HS-5 (cell line): ENCODE results near the gene PCNX3.

ENCODE experiments used
- DNase-seq: peaks from one replicate; pipeline ENCODE4 v3.0.0-alpha.2; 2012; ENCODE audit warnings: low read depth

Gene PCNX3

DNA sequence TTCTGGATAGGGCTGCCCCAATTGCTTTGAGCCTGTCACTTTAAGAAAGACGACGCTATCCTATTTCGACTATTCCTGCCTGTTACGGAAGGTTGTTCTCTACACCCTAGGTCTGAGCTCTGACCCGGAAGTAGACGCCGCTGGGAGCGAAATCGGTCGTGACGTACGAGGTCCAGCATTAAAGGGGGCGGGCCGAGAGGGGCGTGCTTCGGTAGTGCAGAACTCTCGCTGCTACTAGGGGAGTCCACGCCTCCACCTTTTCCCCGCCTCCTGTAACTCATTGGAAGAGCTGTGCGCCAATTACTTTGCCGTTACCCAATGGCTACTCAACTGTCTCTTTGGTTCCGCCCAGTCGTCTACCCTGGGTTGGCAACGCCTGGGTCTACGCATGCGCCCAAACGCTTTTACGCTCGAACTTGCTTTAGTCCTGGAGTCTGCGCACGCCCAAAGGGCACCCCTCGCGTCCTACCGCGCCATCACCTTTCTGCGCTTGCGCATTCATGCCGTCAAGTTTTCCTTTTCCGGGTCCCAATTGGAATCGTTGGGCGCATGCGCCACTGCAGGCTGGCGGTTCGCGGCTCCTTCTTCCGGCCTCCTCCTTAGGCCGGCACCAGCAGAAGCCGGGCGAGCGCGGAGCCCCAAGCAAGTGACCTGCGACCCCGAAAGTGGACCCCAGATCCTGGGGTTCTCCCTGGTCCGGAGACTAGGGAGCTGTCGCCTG, at the start of gene PCNX3:
Gene PCNX3 (plus strand): TSS at position 548 of the 721 bp plus-strand sequence. CDS start 536 bp downstream, outside the sequence.
- peak; percentile 100 for DNase-seq

DNA sequence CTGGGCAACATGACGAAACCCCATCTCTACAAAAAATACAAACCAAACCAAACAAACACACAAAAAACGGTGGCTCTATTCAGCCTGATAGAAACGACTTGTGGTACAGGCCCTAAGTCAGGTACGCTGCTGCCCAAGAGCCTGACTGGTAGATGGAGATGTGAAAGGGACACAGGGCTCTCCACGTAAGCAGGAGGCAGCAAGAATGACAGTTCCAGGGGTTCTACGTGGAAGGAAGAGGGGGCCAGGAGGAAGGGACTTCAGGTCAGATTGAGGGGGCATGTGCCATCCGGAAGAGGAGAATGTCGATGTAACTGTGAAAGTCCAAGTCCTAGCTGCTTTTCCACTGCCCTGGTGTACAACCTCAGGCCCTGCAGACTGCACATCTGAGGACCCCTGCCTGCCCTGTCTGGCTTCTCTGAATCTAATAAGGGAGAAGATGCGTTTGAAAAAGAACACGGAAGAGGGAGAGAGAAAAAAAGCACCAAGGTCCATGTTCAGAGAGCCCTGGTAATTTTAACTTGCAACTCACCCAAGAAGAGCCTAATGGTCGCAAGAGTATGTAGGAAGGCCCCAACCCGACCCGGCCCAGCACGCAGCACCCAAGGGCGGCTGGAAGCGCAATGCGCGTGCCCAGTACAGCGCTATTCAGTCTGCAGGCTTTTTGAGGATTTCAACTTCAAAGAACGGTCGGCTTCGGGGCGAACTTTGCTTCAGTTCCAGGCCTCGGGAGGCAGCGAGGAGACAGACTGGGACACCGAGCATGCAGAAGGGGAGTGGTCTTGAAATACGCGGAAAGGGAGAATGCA, 46.2 kb upstream of the PCNX3 start:
- DNase-seq, result no peak

DNA sequence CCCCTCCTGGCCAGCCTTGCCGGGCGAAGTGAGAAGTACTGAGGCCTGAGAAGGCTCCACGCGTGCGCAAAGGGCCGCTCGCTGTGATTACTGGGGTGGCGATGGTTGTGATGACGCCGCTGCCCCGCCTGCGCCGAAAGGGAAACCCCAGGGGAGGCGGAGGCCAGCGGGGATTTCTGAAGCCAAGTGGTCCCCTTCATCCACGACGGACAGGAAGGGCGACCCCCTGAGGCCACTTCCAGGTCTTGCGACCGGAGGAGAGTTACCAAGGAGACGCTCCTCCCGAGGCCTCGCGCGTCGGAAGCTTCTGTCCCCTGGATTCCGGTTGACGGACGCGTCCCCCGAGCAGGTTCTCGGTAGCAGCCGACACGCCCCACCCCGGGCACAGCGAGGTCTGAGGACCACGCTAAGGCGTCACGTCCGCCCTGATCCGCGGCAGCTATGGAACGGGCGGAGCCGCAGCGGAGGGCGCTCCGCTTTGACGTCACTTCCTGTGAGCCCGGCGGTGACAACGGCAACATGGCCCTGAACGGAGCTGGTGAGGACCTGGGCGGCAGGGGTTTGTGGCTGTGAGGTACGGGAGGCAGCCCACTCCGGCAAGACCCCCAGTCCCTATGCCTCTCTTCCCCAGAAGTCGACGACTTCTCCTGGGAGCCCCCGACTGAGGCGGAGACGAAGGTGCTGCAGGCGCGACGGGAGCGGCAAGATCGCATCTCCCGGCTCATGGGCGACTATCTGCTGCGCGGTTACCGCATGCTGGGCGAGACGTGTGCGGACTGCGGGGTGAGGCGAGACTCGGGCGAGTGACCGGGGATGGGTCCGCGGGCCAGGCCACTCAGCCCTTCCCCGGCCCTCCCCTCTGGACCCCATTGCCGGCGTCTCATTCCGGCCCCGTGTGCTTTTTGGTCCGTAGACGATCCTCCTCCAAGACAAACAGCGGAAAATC, 45.3 kb upstream of the PCNX3 start, which contains the start of gene ZNRD2:
Gene ZNRD2 (plus strand): TSS at position 505 of the 946 bp plus-strand sequence. CDS start 15 bp downstream, at position 520.
- DNase-seq, result peak; percentile 97

DNA sequence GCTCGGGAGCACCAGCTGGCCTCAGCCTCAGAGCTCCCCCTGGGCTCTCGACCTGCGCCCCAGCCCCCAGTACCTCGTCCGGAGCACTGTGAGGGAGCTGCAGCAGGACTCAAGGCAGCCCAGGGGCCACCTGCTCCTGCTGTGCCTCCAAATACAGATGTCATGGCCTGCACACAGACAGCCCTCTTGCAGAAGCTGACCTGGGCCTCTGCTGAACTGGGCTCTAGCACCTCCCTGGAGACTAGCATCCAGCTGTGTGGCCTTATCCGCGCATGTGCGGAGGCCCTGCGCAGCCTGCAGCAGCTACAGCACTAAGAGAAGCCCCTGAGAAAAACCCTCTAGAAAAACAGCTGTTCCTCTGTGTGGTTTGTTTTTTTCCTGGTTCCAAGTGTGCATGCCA, 44.2 kb upstream of the PCNX3 start:
- no peak for DNase-seq

DNA sequence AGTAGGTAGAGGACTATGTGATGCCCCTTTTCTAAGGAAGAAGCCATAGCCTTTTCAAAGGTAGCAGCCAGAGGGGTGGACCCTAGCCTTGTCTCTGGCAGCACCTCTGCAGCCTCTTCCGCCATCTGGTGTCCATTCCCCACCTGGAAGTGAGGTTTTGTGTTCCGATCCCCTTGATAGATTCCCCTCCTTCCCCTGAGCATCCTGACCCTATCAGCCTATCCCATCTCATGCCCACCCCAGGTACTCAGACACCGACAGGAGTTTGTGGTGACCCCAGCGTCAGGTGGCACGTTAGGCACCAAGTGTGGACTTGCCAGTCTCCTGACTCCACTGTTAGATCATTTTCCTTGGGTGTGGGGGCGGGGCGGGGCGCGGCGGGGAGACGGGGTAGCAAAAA, 43.6 kb upstream of the PCNX3 start:
- no peak for DNase-seq

DNA sequence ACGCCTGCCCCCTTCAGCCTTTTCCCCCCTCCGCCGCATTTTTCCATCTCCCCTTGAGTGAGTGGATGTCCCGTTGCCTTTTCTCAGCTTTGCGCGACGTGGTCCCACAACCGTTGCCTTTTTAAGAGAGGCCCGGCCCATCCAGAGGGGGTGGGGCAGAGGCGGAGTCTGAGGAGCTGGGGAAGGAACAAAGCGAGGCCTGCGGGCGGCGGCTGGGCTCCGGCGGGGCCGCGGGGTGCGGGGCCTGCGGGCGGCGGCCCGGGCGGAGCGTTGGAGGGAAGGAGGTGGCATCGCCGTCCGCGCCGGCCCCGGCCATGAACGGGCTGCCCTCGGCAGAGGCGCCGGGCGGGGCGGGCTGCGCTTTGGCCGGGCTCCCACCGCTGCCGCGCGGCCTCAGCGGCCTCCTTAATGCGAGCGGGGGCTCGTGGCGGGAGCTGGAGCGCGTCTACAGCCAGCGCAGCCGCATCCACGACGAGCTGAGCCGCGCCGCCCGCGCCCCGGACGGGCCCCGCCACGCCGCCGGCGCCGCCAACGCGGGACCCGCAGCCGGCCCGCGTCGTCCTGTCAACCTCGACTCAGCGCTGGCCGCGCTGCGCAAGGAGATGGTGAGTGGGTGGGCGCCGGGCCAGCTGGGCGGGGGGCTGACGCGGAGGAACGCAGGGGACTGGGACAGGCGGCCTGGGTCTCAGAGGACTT, 43.1 kb upstream of the PCNX3 start, which contains the start of gene FAM89B:
Gene FAM89B (plus strand): TSS at position 183 of the 696 bp plus-strand sequence. CDS start 132 bp downstream, at position 315.
- DNase-seq, result no peak

DNA sequence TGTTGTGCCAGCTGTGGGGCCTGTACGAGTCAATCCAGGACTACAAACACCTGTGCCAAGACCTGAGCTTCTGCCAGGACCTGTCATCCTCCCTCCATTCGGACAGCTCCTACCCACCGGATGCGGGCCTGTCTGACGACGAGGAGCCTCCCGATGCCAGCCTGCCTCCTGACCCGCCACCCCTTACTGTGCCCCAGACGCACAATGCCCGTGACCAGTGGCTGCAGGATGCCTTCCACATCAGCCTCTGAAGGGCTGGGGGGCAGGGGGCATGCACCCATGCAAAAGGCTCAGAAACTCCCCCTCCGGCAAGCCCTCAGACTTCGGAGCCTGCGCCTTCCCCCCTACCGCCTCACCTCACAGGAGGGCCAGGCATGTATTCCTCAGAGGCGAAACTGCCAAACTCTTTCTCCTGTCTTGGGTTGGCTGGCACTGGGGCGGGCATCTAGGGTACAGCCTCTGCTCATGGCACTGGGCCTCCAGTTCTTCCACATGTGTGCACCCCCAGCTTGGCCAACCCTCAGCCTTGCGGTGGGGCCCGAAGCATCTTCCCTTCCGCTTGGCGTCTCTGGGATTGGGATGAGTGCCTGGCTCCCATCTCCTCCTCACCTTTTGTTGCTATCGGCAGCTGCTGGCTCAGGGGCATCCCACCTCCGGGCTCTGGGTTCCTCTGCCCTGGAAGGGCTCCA, 42.0 kb upstream of the PCNX3 start:
- no peak for DNase-seq

DNA sequence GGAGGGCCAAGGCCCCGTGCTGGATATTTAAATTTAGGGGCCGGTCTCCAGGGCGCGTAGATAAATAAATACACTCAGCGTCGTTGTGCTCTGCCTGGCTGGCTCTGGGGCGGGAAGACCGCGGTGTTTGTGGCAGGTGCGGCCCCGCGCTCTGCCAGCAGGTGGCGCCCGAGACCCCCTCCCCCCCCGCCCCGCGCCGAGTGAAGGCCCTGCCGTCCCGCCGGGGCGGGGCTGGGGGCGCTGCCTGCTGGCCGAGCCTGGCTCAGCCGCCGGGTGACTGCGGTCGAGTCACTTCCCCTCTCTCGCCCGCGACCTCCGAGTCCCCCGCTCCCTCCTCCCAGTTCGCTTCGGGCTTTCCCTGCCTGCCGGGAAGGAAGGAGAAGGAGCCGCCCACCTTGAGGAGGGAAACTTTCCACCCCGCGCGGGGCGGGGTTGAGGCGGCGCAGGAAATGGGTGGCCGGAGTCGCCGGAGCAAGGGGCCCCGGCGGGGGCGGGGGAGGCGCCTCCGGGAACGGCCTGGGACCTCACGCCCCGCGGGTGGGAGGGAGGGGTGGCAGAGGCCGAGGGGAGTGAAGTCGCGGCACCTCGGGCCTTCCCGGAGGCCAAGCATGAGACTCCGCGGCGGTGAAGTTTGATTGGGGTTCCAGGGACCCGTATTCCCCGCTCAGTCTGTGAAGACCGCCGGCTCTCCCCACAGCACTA, 41.3 kb upstream of the PCNX3 start:
- DNase-seq, result peak; percentile 82

DNA sequence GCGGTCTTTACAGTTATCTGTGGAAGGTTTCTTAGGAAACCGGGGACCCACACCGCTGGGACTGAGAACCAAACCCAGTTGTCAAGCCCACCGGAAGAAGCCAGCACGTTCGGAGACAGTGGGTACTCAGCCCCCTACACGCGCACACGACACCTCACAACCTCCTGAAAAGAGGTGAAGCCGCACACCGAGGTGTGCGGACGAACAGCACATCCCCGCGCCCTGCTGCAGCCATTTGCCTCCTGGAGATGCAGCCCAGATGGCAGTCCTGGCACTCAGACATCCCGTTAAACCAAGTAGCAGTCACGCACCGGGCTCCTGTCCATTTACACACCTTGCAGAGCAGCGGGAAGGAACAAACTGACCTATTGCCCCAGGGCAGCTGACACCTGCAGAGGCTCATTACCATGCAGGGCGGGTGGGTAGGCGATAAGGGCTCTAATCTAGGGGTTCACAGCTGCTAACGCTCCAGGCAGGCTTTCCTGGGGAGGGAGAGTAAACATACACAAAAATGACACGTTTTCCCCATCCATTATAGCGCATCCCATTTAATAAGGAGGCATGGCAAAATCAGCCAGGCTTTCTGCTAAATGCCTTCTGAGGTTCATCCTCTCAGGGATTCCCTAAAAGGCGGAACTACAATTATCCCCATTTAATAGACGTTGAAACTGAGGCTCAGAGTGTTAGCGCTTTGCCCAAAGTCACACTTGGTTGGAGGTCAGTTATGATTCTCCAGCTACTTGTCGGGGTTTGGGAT, 40.6 kb upstream of the PCNX3 start:
- DNase-seq, result no peak

DNA sequence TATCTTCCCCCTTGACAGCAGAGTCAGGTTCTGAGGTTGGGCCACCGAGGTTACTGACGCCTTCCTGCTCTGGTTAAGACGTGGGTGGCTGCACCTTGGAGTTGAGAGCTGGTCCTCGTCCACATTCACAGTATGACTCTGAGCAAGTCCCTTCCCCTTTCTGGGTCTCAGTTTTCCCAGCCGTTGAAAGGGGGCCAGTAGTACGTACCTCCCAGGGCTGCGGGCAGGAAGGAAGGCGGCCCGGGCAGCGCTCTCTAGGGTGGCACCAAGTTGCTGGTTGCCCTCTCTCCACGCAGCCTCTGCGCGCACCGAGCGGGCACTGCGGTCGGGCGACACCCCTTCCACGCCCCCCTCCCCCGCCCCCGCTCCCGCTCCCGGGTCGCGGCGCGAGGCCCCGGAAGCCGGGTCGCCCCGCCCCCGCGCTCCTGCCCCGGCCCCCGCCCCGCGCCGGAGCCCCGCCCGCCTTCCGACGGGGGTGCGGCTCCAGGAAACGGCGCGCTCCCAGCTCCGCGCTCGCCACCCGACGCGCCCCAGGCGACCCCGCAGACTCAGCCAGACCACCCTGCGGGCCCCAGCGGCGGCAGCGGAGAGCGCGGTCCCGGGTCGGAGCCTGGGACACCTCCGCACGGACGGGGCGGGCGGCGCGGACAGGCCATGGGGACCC, 39.9 kb upstream of the PCNX3 start, which contains the start of gene EHBP1L1:
Gene EHBP1L1 (plus strand): TSS at position 486 of the 664 bp plus-strand sequence. CDS start 250 bp downstream, outside the sequence.
- no peak for DNase-seq

DNA sequence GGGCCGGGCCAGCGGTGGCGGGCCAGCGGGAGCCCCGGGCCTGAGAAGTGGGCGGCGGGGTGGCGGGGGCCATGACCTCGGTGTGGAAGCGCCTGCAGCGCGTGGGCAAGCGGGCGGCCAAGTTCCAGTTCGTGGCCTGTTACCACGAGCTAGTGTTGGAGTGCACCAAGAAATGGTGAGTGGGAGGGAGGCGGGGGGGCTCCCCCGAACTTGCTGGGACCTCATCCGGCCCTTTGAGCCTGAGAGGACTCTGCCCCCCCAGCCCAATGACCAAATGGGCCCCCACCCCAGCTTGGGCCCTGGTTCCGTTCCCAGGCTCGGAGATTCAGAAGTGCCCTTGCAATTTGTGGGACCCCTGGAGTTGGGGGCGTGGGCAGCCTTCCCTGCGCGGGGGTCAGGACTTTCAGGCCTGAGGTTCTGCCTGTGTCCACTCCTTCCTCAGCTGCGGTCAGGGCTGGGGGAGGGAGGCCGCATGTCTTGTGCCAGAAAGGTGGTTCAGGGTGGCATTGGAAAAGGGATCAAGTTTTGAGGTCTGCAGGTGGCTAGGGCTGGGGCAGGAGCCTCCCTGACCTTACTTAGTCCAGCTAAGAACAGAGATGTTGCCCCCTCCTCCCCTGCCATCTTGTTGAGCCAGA, 39.2 kb upstream of the PCNX3 start:
- no peak for DNase-seq

DNA sequence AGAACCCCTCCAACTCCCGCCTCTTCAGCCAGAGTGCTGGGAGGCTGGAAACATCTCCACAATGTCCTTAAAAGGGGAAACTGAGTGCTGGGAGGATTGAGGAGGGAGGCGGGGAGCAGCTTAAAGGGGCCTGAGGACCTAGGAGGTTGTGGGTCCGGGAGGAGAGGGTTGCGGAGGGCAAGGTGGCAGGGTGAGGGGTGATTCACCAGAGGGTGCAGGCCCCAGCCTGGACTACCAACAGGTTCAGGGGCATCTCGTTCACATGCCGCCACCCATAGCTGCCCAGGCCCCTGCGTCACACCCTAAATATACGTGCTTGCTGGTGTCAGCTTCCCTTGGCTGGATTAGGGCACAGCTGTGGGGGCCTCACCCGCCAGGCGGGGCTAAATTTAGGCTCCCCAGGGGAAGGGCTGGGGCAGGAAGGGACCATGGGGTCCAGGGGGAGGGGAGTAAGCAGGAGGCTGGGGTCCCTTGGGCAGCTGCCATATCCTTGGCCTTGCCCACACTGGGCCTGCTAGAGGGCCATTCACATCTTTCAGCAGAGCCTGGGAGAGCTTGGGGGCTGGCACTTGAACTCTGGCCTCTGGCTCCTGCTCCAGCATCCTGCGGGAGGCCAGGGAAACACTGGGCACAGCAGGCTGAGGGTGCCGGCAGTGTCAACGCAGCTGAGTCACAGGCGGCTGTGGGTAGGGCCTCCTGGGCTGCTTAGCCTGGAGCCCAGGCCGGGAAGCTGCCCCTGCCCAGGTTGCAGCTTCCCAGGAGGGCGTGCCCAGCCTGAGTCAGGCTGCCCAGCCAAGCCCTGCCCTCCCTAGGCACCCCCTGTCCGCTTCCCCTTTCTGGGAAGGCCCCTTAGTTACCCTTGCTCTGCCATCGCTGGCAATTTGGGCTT, 38.5 kb upstream of the PCNX3 start:
- no peak for DNase-seq

DNA sequence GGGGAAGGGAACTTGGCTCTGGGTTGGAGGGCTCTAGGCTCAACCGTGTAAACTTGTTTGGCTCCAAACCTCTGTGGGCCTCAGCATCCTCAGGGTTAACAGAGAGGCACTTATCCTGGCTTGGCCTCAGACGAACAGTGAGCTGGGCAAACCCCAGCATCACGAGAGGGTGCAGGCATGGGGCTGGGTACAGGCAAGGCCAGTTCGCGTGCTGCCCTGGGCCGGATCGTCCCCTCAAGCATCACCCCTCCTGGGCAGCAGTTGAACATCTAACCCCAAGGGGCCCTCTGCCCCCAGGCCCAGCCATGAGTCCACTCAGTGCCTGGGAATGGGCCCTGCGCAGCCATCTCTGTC, 37.8 kb upstream of the PCNX3 start:
- no peak for DNase-seq

DNA sequence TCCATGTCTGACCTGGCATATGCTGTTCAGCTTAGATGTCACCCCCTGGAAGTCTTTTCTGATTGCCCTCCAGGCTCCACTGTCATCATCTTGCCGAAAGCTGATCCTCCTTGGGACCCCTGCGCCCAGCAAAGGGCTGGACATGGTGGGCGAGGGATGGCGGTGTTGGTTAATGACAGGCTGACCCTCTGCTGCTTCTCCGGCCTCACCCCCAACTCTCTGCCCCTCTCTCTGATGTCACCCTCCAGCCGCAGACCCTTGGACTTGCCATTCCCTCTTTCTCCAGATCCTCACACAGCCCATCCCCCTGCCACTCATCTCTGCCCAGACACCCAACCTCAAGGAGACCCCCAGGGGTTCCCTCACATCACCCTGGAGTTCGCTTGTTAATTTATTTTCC, 37.4 kb upstream of the PCNX3 start:
- DNase-seq, result no peak

DNA sequence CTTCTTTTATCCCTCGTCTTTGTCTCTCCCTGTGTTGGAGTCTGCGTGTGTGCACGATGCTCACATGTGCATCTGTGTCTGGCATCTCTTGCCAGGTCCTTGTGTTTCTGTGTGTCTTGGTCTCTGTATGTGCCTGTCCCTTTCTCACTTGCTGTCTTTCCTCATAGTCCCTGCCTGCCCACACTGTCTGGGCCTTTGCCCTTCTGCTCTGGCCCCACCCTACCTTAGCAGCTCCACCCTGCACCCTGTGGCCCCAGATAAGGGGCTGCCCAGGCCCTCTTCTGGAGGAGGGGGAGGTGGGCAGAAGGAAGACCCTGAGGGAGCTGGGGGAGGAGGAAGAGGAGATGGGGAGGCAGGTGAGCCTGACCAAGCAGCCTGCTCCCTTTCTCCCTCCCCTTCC, 36.9 kb upstream of the PCNX3 start:
- no peak for DNase-seq

DNA sequence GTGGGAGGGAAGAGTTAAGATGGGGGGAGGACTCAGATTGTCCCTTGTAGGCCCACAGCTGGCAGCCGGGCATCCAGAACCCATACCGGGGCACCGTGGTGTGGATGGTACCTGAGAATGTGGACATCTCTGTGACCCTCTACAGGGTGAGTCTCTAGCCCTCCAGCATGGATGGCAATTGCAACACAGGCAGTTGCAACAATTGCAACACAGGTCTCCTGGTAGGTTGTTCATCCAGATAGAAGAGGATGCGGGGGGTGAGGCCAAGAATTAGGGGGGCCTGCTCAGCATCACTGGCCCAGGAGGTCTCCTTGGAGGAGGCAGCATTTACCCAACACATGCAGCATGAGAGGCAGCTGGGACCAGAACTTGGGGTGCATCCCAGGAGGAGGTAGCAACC, 36.3 kb upstream of the PCNX3 start:
- no peak for DNase-seq

DNA sequence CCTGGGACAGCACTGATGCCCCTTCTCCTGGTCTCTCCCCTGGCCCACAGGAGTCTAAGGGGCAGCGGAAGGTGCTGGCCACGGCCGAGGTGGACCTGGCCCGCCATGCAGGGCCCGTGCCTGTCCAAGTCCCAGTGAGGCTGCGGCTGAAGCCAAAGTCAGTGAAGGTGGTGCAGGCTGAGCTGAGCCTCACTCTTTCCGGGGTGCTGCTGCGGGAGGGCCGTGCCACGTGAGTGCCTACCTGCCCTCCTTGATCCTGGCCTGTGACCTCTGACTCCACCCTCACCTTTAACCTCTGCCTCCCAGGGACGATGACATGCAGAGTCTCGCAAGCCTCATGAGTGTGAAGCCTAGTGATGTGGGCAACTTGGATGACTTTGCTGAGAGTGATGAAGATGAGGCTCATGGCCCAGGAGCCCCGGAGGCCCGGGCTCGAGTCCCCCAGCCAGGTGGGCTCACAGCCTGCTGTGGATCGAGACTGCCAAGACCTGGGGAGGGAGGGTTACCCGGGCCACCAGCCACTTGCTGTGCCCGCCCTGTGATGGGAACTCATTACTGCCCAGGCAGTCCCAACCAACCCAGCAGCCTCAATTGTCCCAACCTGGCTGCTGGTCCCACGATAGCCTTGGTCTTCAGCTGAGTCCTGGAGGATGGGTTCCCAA, 35.4 kb upstream of the PCNX3 start:
- DNase-seq, result no peak
